Activated naive CD8-positive, alpha-beta T cell treated with anti-CD3 and anti-CD28 coated beads, Interleukin-2, amount 50 U/mL, for 16 hours (primary cell): Measurements from ENCODE around the gene TYW3.

Experiments used
- DNase-seq: peaks from one replicate; pipeline ENCODE4 v3.0.0-alpha.2; 2020; ENCODE audit warnings: low read depth, low spot score

TYW3 gene

GRCh38 chr1:74790453-74790852 is 57.5 kb downstream of the TYW3 start:
- DNase-seq: no peak

DNA sequence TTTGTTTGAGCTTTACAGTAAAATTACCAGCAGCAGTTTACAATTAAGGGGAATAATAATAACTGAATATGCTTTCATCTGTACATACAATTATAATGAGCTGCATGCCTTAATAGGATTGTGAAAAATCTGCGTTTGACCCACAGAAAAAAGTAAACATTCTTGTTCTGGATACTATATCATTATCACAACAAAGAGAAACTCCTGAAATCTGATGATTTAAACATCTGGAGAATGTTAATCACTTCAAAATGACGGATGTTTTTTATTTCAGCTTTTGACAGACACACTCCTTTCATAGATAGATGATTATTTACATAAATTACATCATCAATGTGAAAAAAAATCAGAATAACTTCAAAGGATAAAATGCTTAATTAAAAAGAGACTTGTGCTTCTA is 58.5 kb downstream of the TYW3 start:
- no peak for DNase-seq

DNA sequence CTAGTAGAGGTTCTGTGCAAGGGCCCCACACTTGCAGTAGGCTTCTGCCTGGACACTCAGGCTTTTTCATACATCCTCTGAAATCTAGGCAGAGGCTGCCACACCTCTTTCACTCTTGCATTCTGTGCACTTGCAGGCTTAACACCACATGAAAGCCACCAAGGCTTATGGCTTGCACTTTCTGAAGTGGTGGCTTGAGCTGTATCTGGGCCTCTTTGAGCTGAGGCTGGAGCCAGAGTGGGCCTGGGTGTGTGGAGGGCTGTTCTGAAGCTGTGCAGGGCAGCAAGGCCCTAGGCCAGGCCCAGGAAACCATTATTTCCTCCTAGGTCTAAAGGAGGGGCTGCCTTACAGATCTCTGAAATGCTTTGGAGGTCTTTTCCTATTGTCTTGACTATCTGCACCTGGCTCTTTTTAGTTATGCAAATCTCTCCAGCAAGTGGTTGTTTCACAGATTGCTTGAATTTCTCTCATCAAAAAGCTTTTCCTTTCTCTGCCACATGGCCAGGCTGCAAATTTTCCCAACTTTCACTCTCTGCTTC is 66.2 kb downstream of the TYW3 start:
- DNase-seq: no peak

DNA sequence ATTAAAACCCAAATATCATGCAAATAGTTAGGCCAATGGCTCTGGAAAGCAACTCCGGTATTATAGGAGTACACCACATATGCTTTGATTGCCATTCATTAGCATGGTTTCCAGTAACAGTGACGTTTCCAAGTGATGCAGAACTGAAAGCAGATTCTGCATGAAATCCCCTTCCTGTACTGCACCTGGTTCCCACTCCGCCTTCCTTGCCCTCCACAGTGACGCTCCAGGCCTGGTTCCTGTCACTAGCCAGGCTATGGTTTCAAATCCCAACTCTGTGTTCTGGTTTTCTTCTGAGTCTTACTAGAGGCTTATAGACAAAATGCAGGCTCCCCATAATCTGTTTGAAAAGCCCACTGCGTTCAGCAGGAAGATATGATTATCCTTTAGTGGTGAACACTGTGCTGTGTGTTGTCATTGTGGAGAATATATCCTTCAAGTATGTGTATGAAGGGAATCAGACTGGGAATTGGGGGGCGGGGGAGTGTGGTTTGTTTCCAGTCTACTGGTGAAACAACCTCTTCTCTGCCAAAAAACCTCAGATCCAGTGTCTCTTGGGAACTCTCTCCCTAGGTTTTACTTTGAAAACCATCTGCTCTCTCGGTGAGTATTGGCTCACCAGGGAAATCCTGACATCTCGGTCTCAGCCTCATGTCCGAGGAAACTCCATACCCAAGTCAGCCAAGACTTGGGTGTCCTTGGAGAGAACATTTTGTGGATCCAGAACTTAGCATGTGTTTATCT is 78.7 kb downstream of the TYW3 start:
- DNase-seq: no peak

GRCh38 chr1:74812180-74812541 is 79.2 kb downstream of the TYW3 start:
- no peak for DNase-seq
